Measurements from ENCODE around the gene DDX59.
"Not testable (repeated sequence)": the region's sequence is repeated elsewhere in the genome, so short reads cannot be mapped to it uniquely, and the experiment has no call there.

DDX59 gene

DNA sequence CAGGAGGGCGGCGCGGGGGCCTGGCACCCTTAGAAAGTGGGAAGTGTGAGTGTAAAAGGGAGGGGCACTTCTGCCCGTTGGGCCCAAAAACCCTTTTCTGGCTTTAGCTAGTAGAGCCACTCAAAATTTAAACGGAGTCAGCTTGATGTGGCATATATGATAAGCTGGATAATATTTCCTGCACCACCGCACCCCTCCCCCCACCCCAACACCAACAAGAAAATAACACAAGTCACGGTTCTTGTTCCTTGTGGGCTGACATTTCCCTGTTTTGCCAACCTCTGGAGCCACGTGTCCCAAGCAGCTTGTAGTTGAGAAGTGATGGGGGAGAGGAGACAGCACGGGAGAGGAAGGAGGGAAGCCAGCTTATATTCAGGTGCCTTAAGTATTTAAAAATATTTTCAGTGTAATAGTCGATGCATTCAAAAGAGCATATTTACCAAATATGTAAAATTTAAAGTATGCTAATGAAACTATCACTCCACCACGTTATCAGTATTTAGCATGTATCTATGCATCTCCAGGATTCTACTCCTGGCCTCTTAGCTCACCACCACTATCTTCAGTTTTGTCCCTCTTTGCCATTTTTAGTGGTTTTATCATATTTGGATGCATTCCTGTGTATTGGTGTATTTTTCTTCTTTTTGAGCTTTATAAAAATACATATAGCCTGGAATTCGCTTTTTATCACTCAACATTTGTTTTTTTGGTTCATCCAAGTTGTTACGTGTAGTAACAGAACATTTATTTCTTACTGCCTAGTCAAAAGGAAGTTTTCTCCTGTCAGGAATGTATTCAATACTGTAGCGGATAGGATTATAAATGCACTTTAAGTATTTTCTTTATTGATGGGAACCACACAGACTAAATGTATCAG, 773 bp upstream of the DDX59 start:
- no peak for DNase-seq (ENCODE audit: low spot score)

DNA sequence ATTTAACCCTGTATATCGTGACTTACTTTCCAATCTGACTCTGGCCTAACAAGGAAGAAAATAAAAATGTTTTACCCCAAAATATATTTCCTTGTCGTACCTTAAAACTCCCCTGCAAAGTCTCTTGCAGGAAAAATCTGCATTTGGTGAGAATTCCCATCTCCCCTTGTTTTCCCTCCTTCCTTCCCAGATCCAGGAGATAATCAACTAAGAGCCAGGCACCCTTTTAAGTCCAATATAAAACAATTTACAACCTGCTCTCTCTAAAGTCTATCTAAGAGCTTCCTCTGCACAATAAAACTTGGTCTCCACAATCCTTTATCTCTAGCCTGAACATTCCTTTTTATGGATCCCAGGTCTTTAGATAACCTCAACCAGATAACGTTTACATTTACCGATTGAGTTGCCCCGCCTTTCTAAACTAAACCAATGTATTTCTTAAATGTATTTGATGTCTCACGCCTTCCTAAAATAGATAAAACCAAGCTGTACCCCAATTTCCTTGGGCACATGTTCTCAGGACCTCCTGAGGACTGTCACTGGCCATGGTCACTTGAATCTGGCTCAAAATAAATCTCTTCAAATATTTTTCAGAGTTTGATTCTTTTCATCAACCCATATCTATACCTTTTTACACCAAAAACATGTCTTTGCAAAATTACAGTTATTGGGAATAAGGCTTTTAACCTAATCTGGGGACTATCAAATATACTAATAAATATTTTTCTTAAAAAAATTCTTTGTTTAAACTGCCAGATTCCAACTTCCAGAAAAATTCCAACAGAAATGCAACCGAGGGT, 993 bp downstream of the DDX59 start:
- no peak for DNase-seq (ENCODE audit: low spot score)

DNA sequence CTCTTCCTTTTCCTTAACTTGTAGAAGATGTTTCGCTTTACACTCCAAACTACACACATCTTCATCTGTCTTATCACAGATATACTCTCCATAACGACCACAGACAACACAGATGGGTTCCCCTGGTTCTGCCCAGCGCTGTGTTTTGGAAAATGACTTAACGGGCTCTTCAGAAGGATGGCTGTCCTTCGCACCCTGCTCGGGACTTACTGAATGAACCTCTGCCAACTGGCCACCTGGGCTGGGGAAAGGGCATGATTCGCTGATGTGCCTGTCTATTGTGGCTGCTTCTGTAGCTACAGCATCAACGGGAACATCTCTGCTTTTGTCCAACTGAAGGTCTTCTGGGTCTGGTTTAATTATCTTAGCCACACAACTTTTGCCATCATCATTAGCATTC, 3.4 kb downstream of the DDX59 start:
- DNase-seq (ENCODE audit: low spot score): no peak

DNA sequence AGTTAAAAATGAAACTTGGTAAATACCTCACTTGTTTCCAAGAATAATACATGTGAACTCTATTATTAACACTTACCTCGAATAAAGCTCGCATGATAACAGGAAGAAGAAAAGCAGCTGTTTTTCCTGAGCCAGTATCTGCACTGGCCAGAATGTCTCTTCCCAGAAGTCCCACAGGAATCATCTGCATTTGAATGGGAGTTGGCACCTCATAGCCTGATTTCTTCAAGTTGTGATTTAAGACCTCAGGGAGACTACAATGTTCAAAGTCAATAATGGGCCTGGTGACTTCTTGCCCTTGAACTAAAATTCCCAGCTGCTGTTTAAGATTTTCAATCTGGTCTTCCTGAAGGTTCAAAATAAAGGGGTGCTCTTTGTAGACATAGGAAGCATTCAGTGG, 3.8 kb downstream of the DDX59 start:
- no peak for DNase-seq (ENCODE audit: low spot score)

GRCh38 chr1:200660719-200661118, 9.0 kb downstream of the DDX59 start:
- DNase-seq (ENCODE audit: low spot score): no peak

GRCh38 chr1:200659269-200659668, 10.4 kb downstream of the DDX59 start:
- no peak for DNase-seq (ENCODE audit: low spot score)

GRCh38 chr1:200658037-200658818, 11.5 kb downstream of the DDX59 start:
- no peak for DNase-seq (ENCODE audit: low spot score)

GRCh38 chr1:200654660-200655059, 15.0 kb downstream of the DDX59 start:
- no peak for DNase-seq (ENCODE audit: low spot score)

- DNase-seq (ENCODE audit: low spot score): no peak
These were observed 16.7 kb downstream of the DDX59 start for GRCh38 chr1:200653022-200653462.

- DNase-seq (ENCODE audit: low spot score): no peak
These were observed 17.3 kb downstream of the DDX59 start for GRCh38 chr1:200652378-200652777.

GRCh38 chr1:200646515-200646914, 23.2 kb downstream of the DDX59 start:
- DNase-seq (ENCODE audit: low spot score): no peak

DNA sequence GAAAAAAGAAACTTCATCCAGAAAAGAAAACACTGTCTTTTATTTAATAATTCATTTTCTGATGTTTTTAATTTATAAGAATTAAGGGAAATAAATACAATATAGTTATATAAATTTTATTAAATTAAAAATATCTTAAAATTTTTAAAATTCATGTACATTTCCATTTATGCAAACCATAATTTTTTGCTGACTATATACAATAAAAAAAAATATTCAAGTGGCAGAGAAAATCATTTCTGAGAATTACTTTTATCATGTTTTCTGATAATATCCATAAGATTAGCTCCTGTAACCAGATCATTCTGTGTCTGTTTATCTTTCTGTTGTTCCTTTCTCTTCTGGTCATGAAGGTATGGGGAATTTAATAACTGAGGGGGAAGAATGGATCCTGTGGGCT, 25.7 kb downstream of the DDX59 start:
- DNase-seq (ENCODE audit: low spot score): no peak

DNA sequence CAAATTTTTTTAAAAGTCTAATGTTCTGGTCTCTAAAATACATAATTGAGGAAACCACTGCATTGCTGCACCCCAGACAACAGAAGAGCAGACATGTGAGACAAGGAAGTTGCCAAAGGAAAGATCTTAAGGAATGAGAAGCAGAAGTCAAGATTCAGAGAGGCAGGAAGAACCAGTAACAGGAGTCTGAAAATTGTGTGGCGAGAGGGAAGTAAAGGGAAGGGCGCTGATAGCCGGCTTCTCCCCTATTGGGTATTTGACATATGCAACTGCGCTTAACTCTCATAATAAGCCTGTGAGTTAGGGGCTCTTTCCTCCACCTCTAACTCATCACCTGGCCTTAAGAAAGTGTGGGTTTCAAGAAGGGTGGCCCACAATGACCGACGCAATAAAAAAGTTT, 27.2 kb downstream of the DDX59 start:
- no peak for DNase-seq (ENCODE audit: low spot score)

DNA sequence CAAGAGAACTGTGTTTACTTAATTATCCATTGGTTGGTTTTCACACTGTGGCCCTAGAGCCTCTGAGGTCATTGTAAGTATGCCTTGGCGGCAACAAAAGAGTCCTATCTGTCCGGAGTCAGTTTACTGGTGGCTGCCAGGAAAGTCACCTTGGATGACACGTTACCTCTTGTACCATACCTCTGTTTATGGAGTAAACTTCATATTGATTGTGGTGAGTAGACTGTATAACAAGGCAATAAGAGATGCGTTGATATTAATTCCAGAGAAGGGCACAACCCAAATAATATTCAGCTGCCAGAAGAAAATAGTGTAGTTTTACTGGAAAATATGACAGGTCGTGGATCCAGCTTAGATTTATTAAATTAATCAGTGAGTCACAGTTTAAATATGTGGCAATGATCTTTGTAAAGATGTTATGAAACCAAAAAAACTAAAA, 28.7 kb downstream of the DDX59 start:
- no peak for DNase-seq (ENCODE audit: low spot score)

GRCh38 chr1:200640373-200640962, 29.2 kb downstream of the DDX59 start:
- no peak for DNase-seq (ENCODE audit: low spot score)

- DNase-seq (ENCODE audit: low spot score): no peak
These were observed 31.6 kb downstream of the DDX59 start for GRCh38 chr1:200638073-200638472.

DNA sequence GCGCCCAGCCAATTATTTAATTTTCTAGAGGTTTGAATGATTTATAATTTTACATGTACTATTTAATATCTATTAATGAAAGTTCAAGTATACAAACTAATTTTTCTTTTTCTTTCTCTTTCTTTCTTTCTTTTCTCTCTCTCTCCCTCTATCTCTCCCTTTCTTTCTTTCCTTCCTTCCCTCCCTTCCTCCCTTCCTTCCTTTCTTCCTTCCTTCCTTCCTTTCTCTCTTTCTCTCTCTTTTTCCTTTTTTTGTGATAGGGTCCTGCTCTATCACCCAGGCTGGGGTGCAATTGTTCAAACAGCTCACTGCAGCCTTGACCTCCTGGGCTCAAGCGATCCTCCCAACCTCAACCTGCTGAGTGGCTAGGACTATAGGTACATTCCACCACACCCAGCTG, 33.0 kb downstream of the DDX59 start:
- DNase-seq (ENCODE audit: low spot score): no peak

- no peak for DNase-seq (ENCODE audit: low spot score)
These were observed 35.2 kb downstream of the DDX59 start for GRCh38 chr1:200634261-200635122.

DNA sequence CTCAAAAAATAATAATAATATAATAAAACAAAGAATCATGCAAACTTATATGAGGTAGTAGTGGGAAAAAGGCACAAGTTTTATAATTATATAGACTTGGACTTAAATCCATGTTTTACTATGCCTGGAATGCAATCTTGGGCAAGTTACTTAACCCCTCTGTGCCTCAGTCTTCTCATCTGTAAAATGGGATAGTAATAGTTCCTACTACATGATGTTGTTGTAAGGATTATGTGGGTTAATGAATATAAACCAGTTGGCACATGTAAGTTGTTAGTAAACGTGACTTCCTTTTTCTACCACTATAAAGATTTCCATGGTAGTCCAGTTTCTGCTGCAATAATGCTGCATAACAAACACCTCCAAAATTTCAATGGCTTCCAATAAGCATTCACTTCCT, 38.3 kb downstream of the DDX59 start:
- no peak for DNase-seq (ENCODE audit: low spot score)

GRCh38 chr1:200630515-200630899, 39.2 kb downstream of the DDX59 start:
- DNase-seq (ENCODE audit: low spot score): not testable (repeated sequence)

Measured in left forelimb (tissue), 1 donor.